GM12891 (cell line): Measurements from ENCODE around the gene NPTXR.

ENCODE experiments used
- POLR2A ChIP-seq: IDR thresholded peaks from 2 replicates; pipeline ENCODE4 v1.6.1; 2011; ENCODE audit warnings: low read depth, low read length, control low read depth
- TAF1 ChIP-seq: IDR thresholded peaks from 2 replicates; pipeline ENCODE4 v1.6.1; 2011; ENCODE audit warnings: low read depth, low read length, control low read depth

DNA sequence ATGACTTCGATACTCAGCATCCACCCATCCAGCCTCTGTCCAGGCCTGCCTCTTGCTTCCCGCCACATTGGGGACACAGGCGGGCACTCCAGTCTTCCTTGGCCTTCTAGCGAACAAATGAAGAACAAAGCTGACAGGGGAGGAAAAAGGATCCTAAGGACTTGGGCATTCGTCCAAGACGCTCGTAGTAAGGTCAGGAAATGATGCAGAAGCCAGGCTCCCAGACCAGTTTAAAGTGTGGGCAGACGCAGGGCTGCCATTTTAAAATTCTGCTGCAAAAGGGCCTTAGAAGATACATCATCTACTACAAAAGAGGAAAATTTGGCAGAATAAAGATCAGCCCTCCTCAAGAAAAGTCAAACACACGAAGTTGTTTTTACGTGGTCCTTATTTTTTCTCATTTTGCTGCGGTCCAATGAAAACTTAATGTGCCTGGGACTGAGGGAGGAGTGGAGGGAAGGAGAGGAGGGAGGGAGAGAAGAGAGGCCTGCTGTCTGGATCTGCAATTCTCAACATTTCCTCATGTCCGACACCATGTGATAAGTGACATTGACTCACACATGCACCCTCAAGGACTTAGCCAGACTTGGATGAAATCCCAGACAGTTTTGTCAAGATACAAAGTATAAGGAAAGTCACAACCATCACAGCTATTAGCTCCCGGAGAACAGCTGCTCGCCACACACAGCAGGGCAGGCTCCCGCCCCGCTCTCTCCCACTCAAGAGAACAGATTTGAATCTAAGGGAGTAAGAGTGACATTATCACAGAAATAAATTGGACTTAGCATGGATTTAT is 55.6 kb downstream of the NPTXR start:
- TF ChIP-seq TAF1 = no peak
- no peak for TF ChIP-seq POLR2A
